WERI-Rb-1 (cell line): ENCODE measurements around the gene PCSK7.

ENCODE experiments used
- DNase-seq: peaks from one replicate; pipeline ENCODE4 v3.0.0-alpha.2; 2020
- H3K27ac ChIP-seq: fragments of 250-450 bp; sonication (Bioruptor Pico); 2 replicates; pipeline ENCODE4 v1.5.1; 2020; ENCODE audit warnings: mild to moderate bottlenecking, moderate library complexity
- H3K27me3 ChIP-seq: fragments of 250-450 bp; sonication (Bioruptor Pico); 2 replicates; pipeline ENCODE4 v1.5.1; 2021; ENCODE audit warnings: mild to moderate bottlenecking, low read depth, moderate library complexity; ENCODE audit not compliant: insufficient read depth, severe bottlenecking
- H3K36me3 ChIP-seq: fragments of 250-450 bp; sonication (Bioruptor Pico); 2 replicates; pipeline ENCODE4 v1.5.1; 2020; ENCODE audit warnings: mild to moderate bottlenecking, moderate library complexity
- H3K4me3 ChIP-seq: 2 replicates; pipeline ENCODE4 v1.5.1; 2011; ENCODE audit warnings: low read depth, mild to moderate bottlenecking, control low read depth, low read length
- H3K9me3 ChIP-seq: fragments of 250-450 bp; sonication (Bioruptor Pico); 2 replicates; pipeline ENCODE4 v1.5.1; 2021; ENCODE audit warnings: mild to moderate bottlenecking, moderate library complexity; ENCODE audit not compliant: severe bottlenecking
- TF ChIP-seq, protein P1 (sequence below): IDR thresholded peaks from 2 replicates; pipeline ENCODE4 v1.5.1; 2011; ENCODE audit warnings: low read depth, mild to moderate bottlenecking, control low read depth, inconsistent platforms, low read length

Gene PCSK7

DNA sequence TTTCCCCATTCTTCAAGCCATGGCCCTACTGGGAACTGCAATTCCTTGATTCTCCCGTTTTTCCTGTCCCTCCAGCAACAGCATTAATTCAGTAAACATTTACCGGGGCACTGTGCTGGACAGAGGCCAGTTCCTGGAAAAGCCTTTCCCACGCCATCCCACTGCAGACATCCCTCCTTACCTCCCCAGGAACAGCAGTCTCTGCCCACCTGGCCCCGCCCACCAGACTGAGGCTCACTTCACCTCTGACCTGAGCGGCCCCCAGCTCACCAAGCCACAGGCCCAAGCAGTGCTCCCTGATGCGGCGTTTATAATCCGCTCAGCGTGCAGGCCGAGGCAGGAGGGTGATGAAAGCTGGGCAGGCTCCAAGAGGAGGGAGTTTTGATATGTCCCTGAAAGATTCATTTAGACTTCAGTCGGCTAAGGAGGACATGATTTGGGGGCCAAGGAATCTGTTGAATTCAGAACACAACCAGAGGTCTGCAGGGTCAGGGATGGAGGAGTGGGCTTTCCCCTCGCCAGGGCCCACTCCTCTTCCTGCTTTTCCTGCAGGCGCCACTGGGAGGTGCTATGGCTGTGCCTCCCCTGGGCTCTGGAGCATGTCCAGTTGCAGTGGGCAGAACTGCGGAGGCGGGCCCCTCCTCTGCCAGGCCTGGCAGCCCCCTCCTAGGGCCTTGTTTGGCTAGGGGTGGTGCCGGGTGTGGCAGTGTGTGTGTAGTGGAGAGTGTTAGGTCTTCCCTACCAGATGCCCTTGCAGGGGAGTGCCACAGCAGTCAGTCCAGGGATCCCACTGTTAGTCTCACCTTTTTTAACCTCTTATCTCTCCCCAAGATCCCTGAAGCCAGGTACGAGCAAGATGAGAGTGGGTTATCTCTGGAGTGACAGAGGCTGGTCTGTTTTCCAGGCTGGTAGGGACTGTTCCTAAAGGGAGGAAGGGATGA is 34.1 kb downstream of the PCSK7 start:
- peaks cover 7% of the 10 kb centered on the region for H3K36me3 ChIP-seq
- H3K27me3 ChIP-seq = no peaks in the 10 kb centered on the region
- TF ChIP-seq, protein P1, sequence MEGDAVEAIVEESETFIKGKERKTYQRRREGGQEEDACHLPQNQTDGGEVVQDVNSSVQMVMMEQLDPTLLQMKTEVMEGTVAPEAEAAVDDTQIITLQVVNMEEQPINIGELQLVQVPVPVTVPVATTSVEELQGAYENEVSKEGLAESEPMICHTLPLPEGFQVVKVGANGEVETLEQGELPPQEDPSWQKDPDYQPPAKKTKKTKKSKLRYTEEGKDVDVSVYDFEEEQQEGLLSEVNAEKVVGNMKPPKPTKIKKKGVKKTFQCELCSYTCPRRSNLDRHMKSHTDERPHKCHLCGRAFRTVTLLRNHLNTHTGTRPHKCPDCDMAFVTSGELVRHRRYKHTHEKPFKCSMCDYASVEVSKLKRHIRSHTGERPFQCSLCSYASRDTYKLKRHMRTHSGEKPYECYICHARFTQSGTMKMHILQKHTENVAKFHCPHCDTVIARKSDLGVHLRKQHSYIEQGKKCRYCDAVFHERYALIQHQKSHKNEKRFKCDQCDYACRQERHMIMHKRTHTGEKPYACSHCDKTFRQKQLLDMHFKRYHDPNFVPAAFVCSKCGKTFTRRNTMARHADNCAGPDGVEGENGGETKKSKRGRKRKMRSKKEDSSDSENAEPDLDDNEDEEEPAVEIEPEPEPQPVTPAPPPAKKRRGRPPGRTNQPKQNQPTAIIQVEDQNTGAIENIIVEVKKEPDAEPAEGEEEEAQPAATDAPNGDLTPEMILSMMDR = peak; percentile 80
- no peaks in the 10 kb centered on the region for H3K9me3 ChIP-seq
- H3K27ac ChIP-seq = no peak overlapping the region
- DNase-seq = peak; percentile 48
- H3K4me3 ChIP-seq = no peak overlapping the region

DNA sequence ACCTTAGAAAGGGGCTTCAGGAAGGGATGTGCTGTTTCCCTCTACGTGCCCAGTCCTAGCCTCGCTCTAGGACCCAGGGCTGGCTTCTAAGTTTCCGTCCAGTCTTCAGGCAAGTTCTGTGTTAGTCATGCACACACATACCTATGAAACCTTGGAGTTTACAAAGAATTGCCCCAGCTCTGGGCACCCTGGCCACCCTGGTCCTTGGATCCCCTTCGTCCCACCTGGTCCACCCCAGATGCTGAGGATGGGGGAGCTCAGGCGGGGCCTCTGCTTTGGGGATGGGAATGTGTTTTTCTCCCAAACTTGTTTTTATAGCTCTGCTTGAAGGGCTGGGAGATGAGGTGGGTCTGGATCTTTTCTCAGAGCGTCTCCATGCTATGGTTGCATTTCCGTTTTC is 34.9 kb downstream of the PCSK7 start:
- Histone ChIP-seq H3K36me3 (peaks cover 9% of the 10 kb centered on the region), H3K27ac (no peak overlapping the region)
- DNase-seq = no peak

DNA sequence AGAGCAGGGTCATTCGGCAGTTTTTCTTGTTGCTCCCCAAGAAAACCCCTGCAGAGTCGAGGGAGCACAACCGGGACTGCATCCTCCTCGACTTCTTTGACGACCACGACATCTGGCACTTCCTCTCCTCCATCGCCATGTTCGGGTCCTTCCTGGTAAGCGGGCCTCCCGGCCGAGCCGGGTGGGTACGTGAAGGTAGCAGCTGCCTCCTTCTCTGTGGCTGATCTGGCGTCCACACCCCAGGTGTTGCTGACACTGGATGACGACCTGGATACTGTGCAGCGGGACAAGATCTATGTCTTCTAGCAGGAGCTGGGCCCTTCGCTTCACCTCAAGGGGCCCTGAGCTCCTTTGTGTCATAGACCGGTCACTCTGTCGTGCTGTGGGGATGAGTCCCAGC is 36.1 kb downstream of the PCSK7 start:
- TF ChIP-seq, protein P1 = no peak
- Histone ChIP-seq H3K9me3 (no peaks in the 10 kb centered on the region), H3K4me3 (no peak overlapping the region), H3K27ac (no peak overlapping the region), H3K27me3 (no peaks in the 10 kb centered on the region), H3K36me3 (peaks cover 14% of the 10 kb centered on the region)
- no peak for DNase-seq

More for the DNA sequence above, 34.9 kb downstream of the PCSK7 start:
- Histone ChIP-seq H3K27me3 (no peaks in the 10 kb centered on the region), H3K9me3 (no peaks in the 10 kb centered on the region), H3K4me3 (no peak overlapping the region)
- TF ChIP-seq, protein P1 = no peak

DNA sequence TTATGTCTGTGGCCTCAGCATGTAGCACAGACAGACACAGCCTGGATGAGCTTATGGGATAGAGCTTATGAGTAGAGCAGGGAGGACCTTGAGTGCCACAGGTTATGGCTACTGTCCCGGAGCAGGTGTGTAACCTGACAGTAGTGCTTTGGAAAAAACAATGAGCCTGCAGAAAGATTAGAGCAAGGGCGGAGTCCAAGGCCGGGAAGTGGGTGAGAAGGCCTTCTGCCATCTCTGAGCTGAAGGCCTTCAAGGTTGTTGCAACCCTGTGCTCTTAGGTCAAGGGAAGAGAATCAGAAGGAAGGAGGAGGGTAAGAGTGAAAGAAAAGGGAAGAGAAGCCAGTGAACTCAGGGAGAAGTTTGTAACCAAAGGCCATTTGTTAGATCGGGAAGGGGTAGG is 36.6 kb downstream of the PCSK7 start:
- peaks cover 17% of the 10 kb centered on the region for H3K36me3 ChIP-seq
- TF ChIP-seq, protein P1 = no peak

DNA sequence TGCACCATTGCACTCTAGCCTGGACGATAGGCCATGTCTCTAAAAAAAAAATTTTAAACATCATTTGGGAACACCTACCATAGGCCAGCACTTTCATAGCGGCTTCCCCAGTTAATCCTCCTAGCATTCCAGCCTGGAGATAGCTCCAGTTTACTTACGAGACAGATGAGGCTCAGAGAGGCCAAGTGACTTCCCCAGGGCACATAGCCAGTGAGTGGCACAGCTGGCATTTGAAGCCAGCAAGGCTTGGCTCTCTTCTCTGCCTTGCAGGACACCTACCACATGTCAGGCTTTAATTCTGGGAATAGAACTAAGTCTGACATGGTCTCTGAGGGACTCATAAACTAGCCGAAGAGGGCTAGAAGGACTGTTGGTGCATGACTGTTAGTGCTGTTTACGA is 37.6 kb downstream of the PCSK7 start:
- TF ChIP-seq, protein P1 = no peak
- H3K9me3 ChIP-seq = no peaks in the 10 kb centered on the region
- H3K4me3 ChIP-seq = no peak overlapping the region
- DNase-seq = no peak
- H3K36me3 ChIP-seq = peaks cover 24% of the 10 kb centered on the region
- H3K27ac ChIP-seq = no peak overlapping the region
- no peaks in the 10 kb centered on the region for H3K27me3 ChIP-seq

More for the DNA sequence above, 36.6 kb downstream of the PCSK7 start:
- H3K27me3 ChIP-seq = no peaks in the 10 kb centered on the region
- no peaks in the 10 kb centered on the region for H3K9me3 ChIP-seq
- H3K27ac ChIP-seq = no peak overlapping the region
- DNase-seq = no peak
- no peak overlapping the region for H3K4me3 ChIP-seq
